Stimulated activated CD8-positive, alpha-beta memory T cell treated with anti-CD3 and anti-CD28 coated beads, Interleukin-7, amount 100 ng/mL, for 1 hour (primary cell): Measurements from ENCODE around the gene CDK6.

ENCODE experiments used
- DNase-seq, 2 donors: peaks; one replicate each; pipeline ENCODE4 v3.0.0-alpha.2; 2020; ENCODE audit warnings: low read depth in 2 of 2

Gene CDK6

DNA sequence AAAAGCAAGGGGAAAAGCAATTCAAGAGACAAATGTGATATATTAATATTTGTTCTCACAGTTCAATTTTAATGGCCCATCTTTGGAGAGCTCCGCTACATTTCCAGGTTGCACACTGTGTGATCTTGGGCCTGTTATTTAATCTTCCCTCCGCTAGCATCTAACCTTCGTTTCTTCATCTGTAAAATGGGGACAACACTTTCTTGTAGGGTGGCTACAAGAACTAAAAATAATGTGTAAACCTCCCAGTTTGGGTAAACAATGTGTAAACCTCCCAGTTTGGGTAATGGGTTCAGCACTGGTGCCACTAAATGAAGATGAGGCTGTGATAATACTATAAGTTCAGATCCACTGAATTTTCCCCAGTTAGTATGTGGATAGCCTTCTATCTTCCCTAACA lies 99.5 kb downstream of the CDK6 start:
- DNase-seq, result no peak

DNA sequence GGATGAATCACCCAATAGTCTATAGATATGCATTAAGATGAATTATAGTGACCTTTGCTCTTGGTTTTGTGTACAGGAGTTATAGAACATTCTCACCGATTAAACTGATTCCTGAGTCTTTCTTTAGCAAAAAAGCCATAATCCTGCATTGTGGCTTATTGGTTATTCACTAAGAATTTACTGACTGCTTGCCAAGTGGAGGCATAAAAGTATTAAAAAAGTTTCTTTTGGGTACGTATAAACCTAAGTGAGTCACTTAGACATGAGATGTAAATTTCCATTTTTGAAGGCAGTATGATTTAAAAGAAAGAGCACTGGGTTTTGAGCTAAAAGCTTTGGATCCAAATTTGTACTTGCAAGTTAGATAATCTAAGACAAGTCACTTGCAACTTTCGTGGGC lies 100.7 kb downstream of the CDK6 start:
- no peak for DNase-seq

DNA sequence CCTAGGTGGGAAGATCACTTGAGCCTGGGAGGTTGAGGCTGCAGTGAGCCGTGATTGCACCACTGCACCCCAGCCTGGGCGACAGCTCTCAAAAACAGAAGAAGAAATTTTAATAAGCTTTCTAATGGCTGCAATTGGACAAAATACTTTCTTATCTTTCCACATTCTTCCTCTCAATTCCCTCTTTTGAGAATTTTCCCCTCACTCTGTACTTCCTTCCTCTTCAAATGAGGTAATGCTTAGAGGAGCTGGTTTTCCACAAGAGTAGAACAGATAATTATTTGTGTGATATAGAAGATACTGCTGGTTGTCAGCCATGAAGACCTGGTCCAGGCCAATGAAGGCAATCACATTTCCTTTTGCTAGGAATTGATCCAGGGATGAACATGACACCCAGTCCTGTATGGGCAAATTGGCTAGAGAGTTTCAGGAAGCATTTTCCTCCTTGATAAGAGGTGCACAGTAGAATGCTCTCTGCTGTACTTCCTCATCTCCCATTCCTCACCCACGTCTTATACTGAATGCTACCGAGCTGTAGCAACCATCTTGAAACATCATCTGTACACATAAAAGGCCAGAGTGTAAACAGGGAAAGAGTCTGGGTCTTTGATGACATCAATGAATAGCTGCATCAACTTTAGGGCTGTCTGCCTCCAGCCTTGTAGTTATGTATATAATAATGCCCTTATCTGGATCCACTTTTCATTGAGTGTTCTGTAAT lies 103.9 kb downstream of the CDK6 start:
- DNase-seq, result no peak

- no peak for DNase-seq
Measured at GRCh38 chr7:92731335-92732063, 104.9 kb downstream of the CDK6 start.

GRCh38 chr7:92730808-92731207 lies 105.6 kb downstream of the CDK6 start:
- DNase-seq, result no peak

GRCh38 chr7:92729751-92730150 lies 106.6 kb downstream of the CDK6 start:
- no peak for DNase-seq

DNA sequence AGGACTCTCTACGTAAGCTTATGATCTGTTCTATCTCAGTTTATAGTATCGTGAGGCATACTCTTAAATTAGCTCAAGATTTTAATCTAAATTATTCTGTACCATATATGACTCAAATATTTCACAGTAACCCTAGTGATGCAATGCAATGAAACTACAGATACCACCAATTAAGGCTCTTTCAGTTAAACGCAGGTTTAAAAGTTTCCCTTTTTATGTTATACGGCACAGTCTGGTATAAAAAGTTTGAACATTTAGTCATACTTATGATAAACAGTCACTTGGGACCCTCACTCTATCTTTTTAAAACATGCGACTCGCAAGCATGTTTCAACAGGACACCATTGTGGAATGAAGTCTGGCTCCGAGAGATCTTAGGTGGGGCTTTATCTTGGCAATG lies 107.2 kb downstream of the CDK6 start:
- DNase-seq, result no peak

DNA sequence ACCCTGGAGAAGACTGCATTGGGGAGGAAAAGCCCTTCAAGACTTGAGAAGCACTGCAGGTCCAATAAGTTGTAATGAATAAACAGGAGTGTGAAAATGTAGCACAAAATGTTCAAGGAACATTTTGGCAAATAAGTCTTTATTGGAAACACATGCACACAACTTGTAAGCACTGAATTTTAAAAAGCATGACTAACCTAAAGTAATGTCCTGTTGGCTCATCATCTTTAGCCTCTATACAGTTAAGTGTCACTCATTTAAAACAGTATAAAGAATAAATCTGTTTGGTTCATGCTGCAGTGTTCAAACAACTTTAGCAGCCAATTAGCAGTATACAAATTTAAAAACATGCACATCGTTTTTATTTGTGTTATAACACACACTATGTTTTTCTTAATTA lies 108.6 kb downstream of the CDK6 start:
- no peak for DNase-seq

GRCh38 chr7:92725161-92725925 lies 111.0 kb downstream of the CDK6 start:
- DNase-seq, result no peak

DNA sequence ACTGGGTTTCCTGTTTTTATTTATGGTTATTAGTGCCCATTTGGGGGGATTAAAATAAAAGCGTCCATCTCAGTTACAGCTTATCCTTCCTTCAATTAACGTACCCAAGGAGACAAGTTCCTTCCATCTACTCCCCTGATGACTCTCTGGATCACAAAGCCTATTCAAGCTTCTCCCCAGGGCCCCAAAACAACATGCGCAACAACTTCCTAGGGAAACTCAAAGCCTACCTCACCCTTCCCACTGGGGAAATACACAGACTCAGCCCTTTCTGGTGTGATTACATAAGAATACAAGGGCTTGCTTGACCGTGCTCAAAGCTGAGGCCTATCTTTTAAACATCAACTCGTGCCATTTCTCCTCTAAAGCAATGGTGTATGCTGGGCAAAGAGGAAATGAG lies 112.4 kb downstream of the CDK6 start:
- DNase-seq, result no peak

GRCh38 chr7:92723205-92723604 lies 113.2 kb downstream of the CDK6 start:
- no peak for DNase-seq

DNA sequence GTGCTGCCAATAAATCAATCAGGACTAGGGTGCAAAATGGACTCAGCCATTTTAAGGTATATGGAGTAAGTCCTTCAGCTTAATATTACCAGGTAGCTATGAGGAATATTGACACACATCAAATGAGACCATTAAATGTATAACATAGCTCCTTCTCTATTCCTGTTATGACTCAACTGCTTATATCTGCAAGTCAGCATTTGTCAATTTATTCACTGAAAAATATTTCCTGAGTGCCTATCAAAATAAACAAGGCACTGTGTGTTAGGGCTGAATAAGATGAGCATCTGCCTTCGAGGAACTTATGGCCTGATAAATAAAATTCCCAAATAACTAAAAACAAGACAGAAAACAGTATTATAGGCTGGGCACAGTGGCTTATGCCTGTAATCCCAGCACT lies 113.8 kb downstream of the CDK6 start:
- DNase-seq, result no peak

DNA sequence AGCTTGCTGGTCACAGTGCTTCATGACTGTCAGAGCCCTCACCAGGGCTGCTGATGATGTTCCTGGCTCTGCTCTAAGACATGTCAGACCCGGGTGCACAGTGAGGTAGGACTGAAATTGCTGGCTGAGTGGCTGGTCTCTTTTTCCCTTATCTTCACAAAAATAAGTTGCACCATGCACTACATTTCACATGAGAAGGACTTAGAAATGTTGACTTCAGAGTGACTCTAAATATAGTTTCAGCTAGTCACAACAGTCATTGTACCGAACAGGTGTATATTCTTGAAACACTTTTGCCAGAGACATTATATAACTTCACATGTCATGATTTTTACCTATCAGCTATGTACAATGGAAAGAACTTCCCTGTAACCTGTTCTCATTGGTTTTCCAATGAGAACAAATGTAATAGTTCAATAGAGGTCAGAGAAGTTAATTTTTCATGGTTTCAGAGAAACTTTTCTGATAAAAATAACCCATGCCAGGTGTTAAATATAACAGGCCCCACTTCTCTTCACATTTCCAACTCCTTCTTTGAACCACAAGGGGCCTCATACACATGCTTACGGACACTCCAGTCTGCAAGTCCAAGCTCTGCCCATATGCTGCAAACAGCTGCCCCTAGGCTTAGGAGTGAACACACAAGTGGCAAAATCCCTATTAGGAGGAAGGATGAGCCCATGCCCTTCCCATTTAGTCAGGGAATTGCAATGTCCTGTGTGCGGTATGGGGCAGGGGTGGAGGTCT lies 115.6 kb downstream of the CDK6 start:
- DNase-seq, result no peak

GRCh38 chr7:92717993-92718716 lies 118.2 kb downstream of the CDK6 start:
- peak in 1 of 2 donors; percentile 5 for DNase-seq

GRCh38 chr7:92717623-92717992 lies 118.8 kb downstream of the CDK6 start:
- no peak for DNase-seq

DNA sequence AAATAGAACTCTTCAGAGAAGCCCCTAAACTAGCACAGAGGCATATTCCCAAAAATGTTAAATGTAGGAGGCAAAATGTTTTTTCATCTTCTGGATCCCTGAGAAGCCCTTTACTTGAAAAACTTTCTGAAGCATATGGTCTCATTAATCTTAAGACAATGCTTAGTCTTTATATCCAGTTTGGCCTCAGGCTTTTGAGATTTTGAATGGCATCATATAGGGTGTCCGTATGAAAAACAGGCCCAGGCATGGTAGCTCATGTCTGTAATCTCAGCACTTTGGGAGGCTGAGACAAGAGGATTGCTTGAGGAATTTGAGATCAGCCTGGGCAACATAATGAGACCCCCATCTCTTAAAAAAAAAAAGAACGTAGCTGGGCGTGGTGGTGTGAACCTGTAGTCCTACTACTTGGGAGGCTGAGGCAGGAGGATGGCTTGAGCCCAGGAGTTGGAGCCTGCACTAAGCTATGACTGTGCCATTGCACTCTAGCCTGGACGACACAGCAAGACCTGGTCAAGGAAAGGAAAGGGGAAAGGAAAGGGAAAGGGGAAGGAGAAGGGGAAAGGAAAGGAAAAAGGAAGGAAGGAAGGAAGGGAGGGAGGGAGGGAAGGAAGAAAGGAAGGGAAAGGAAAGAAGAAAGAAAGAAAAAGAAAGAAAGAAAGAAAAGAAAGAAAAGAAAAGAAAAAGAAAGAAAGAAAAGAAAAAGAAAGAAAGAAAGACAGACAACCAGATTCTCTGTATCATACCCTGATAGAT lies 119.4 kb downstream of the CDK6 start:
- DNase-seq, result no peak

DNA sequence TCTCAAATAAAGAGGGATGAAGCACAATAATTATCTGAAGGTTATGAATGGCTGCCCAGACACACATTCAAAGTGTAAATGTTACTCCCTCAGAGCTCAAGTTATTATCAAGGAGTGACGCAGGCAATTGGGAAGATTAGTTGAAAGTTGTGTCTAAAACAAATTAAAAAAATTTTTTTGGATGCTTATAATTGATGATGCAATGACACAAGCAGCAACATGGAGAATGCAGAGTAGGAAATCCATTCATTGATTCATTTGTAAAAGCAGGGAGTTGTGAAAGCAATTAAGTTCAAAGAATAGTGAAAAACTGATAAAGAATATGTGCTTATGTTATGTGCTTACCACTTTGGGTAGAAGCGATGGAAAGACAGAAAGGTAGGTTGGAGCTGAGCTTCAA lies 120.4 kb downstream of the CDK6 start:
- DNase-seq, result no peak

- DNase-seq, result no peak
Measured at GRCh38 chr7:92714767-92715166, 121.6 kb downstream of the CDK6 start.

GRCh38 chr7:92714280-92714679 lies 122.1 kb downstream of the CDK6 start:
- no peak for DNase-seq

DNA sequence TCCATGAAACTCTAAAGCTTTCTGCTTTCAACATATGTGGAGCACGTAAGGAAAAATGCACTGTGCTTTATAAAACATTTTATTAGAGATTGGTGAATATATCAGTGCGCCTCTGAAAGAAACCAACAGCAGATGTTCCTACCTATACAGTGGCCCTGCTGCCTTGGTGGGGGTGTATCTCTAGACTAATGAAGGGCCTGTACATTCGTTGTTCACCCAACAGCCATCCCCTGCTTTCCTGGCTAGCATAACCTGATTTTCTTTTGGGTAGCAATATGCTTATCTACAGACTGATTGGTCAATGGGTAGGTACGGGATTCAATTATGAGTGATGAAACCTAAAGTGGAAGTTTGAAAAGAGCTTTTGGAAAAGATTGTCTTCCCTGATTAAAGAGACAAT lies 126.5 kb downstream of the CDK6 start:
- no peak for DNase-seq

GRCh38 chr7:92709150-92709549 lies 127.2 kb downstream of the CDK6 start:
- no peak for DNase-seq
